ENCODE measurements around the gene LITAFD.

Gene LITAFD

GRCh38 chr16:8888951-8889892 is 7.1 kb downstream of the LITAFD start:
- intact Hi-C loops (cut with DNase I) = no loop called here

DNA sequence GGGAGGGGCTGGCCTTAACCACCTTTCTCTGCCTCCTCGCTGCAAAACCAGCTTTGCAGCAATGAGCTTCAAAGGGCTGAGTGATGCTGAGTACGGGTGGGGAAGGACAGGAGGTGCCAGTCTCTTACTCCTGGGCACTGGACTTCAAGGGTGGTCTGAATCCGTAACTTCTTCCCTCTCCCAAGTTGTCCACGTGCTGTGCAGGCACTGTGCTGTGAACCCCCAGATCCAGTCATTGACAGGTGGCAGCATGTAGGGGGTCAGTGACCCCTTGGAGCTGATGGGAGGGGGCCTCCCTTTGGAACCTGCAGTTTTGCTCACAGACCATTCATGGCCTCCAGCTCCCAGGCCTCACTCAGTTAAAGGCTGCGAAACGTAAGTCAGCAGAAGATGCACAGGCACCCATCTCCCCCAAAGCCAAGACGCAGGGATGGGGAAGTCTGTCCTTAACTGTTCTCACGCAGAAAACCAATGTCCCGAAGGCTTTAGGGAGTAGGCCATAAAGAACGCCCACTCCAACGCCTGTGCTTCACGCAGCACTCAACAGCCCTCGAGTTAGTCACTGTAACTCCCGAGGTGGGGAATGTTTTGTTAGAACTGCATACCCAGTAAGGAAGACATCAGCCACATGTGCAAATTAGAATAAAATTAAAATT is 7.9 kb downstream of the LITAFD start:
- DNase-seq = peak in 2 of 10 donors; percentile 48 to 70
- intact Hi-C loops (cut with DNase I) = loop anchor here (5.0 kb wide), 1 partner anchor 318 kb away; no protein-coding TSS in a partner anchor

More at GRCh38 chr16:8888951-8889892, 7.1 kb downstream of the LITAFD start:
- peak in 2 of 10 donors; percentile 61 to 71 for DNase-seq

- peak in 2 of 10 donors; percentile 8 to 48 for DNase-seq
- intact Hi-C loops (cut with DNase I) = loop anchor here (5.0 kb wide), 1 partner anchor 318 kb away; no protein-coding TSS in a partner anchor
Observed at GRCh38 chr16:8890549-8890921, 8.4 kb downstream of the LITAFD start.

DNA sequence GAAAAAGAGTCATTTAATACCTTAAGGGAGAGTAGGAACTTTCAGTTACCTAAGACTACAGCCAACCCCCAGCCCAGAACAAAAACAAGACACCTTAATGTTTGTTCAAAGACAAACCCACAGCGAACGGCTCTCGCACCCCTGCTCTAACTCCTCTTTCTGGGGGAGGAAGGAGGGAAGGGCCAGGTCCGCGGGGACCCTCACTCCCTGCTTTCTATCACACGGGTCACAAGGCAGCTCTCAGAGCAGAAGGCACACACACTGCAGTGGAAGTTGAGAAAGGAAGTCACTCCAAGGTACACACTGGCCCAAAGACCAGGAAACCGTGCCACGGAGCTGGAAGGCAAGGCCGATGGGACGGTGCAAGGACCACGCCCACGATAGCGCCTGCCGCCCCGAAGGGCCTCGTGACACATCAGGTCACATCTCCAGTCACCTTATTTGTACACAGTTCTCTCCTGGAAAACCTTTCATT is 10.0 kb downstream of the LITAFD start:
- intact Hi-C loops (cut with DNase I) = loop anchor here (5.0 kb wide), 1 partner anchor 320 kb away; no protein-coding TSS in a partner anchor
- DNase-seq = peak in 2 of 10 donors; percentile 36 to 67

- intact Hi-C loops (cut with DNase I) = loop anchor here (5.0 kb wide), 1 partner anchor 321 kb away; no protein-coding TSS in a partner anchor
- peak in 2 of 10 donors; percentile 30 to 54 for DNase-seq
Observed at GRCh38 chr16:8893426-8893825, 11.3 kb downstream of the LITAFD start.

GRCh38 chr16:8893976-8894690 is 12.0 kb downstream of the LITAFD start:
- peak in 2 of 10 donors; percentile 41 to 52 for DNase-seq
- intact Hi-C loops (cut with DNase I) = loop anchor here (5.0 kb wide), 1 partner anchor 322 kb away; no protein-coding TSS in a partner anchor

DNA sequence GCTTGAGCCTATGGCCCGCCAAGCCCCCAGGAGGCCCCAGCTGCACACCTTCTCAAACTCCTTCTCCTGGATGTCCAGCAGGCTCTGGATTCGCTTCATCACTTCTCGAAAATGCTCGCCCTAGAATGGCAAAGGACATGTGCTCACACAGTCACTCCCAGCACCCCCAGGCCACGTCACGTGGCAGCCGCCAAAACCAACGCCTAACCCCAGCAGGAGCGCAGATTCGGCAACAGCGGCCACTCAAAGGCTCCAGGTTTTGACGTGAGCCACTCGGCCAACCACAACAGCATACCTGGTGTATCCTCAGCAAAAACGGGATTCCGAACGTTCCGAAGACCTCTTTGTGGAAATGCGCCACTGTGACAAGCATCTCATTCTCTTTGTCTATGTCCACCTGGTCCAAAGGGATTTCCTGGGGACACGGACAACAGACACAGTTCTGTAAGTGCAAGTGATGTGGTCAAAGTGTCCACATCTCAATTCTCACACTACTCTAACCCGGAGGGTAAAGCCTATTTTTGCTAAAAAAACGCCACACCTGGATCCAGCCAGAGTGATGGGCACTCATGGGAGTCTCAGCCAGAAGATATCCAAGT is 12.7 kb downstream of the LITAFD start:
- peak in 2 of 10 donors; percentile 19 to 76 for DNase-seq
- intact Hi-C loops (cut with DNase I) = loop anchor here (5.0 kb wide), 1 partner anchor 323 kb away; no protein-coding TSS in a partner anchor

- no peak for DNase-seq
- intact Hi-C loops (cut with DNase I) = no loop called here
Observed at GRCh38 chr16:8898660-8899318, 16.6 kb downstream of the LITAFD start.

DNA sequence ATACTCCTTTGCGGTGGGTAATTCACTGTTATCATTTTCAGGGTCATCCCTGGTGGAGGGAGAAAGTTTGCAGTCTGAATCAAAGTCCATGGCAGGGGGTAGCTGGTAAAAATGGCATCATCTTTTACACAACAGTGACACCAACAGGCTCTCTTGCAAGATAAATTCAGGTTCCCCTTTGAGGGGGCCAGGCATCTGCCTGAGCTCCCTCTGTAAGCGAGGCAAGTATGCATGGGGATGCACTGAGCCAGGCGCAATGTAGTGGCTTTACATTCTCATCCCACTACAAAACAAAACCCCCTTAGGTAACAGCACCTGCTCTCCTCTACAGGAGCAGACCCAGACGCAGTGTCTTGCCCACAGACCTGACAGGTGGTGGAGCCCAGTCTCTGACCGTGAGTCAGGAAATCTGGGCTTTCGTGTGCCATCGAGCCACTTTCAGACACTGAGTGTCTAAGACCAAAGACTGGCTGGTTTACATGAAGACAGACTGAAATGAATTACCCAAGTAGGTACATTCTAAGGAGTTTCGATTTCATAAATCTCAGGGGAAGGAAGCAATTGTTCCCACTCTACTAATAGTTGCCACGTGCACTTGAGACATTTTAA is 17.7 kb downstream of the LITAFD start:
- intact Hi-C loops (cut with DNase I) = no loop called here

DNA sequence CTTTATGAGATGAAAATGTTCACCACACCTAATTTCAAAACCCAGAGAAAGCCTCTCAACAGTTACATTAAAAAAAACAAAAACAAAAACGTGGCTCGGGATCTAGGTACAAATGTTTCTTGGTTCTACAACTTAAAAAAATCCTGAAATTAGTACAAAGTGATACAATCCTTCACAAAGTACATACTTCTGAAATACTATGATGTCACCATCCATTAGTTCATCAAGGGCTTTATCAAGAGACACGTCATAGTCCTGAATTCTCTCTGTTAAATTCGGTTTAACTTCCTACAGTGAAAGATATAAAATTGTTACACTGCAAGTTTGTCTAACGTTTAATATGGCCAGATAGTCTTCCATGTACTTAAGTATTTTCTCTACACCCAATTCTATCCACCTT is 18.2 kb downstream of the LITAFD start:
- DNase-seq = no peak
- intact Hi-C loops (cut with DNase I) = no loop called here

More for the DNA sequence above, 17.7 kb downstream of the LITAFD start:
- peak in 1 of 10 donors; percentile 41 for DNase-seq

DNA sequence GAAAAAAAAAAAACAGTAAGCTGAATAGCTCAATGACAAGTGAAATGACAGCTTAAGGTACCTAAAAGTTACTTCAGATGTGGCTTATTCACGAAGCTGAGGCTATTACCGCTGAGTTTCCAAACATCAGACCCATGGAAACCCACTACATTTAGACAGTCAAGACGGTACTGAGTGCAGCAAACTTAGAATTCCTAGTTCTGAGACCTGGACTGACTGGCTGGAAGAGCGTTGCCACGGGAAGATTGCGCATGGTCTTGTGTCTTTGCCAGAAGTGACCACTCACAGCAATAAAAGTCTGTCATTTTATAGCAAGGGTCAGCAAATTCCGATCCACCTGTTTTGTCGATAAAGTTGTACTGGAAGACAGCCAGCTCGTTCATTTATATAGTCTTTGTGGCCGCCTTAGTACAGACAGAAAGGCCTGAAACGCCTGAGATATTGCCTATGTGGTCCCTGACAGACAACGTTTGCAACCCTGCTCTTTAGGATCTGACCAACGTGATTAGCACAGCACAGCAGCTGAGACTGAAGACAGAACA is 19.2 kb downstream of the LITAFD start:
- peak in 1 of 10 donors; percentile 5 for DNase-seq
- intact Hi-C loops (cut with DNase I) = no loop called here

DNA sequence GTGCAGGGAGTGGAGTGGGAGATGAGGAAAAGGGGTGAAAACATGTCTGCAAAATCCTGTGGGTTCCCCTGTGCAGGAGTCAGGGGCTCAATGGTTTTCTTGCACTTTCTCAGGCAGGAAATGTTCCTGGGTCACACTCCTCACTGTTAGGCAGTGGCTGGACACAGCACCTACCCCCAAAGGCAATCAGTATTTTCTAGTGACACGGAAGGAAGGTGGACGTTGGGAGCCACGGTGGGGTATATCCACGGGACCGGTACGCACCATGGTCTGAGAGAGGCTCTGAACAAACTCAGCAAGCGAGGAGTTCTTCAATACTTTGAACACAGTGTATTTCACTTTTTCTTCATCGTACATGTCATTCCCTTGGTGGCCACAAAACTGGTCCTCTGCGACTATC is 20.9 kb downstream of the LITAFD start:
- intact Hi-C loops (cut with DNase I) = no loop called here
- DNase-seq = no peak

GRCh38 chr16:8904018-8904430 is 21.9 kb downstream of the LITAFD start:
- DNase-seq = no peak
- intact Hi-C loops (cut with DNase I) = no loop called here

GRCh38 chr16:8905168-8905762 is 23.1 kb downstream of the LITAFD start:
- DNase-seq = no peak
- intact Hi-C loops (cut with DNase I) = no loop called here

GRCh38 chr16:8905795-8906591 is 23.8 kb downstream of the LITAFD start:
- intact Hi-C loops (cut with DNase I) = no loop called here
- DNase-seq = no peak

DNA sequence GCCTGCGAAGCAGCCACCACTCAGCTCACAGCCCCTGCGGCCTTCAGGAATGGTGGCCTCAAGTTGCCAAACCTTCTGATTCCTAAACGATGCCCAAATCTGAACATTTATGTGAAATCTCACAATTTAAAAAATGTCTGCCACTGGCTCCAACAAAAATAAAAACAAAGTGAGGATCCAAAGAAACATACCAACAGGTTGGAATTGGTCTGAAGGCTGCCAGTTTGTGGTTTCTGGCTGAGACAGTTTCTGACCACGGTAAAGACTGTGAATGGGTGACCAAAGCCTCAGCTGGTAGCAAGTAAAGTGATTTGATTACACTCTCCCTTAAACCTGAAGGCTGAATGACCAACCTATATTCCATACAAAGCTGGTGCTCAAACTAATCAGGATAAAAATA is 24.9 kb downstream of the LITAFD start:
- intact Hi-C loops (cut with DNase I) = no loop called here
- DNase-seq = no peak

GRCh38 chr16:8908810-8909468 is 26.8 kb downstream of the LITAFD start:
- intact Hi-C loops (cut with DNase I) = no loop called here

More at GRCh38 chr16:8908810-8909468, 26.8 kb downstream of the LITAFD start:
- peak in 1 of 10 donors; percentile 47 for DNase-seq

All from posterior cingulate gyrus (tissue), 11 donors.